Measurements from ENCODE around the gene NACC2.

DNA sequence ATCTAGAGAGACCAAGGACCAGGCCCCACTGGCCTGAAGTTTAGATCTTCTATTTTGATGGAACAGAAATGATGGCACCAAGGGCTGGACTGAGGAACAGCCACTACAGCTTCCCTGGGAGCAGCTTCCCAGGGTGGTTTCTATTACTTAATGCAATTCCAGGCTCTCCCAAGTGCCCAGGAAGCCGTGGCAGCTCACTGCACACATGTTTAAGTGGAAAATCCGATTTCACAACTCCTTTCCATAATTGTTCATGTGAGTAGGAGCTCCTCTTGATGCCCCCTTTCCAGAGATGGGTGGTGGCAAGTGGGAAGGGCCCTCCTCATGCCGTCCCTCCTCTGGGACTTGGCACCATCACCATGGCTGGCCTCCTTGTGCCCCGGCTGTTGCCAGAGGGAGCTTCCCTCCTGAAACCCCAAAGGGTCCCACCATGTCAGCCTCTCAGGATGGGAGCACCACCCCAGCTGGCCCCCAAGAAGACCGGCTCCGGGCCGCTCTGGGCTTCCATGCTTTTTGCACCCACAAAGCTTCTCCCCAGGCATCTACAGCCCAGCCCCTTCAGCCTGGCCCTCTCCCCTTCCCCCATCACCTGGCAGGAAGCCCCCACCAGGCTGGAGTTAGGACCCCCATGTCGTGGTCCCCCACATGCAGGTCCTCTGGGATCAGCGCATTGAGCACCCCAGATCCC, 124.8 kb downstream of the NACC2 start:
- TF ChIP-seq RARB (CRISPR knock-in tag; IDR thresholded peaks at IDR 0.05) = no peak
- no peak for TF ChIP-seq ZFP3 (CRISPR knock-in tag; IDR thresholded peaks at IDR 0.05)
- no peak for TF ChIP-seq GLIS3 (CRISPR knock-in tag; IDR thresholded peaks at IDR 0.05)
- TF ChIP-seq, protein P1, sequence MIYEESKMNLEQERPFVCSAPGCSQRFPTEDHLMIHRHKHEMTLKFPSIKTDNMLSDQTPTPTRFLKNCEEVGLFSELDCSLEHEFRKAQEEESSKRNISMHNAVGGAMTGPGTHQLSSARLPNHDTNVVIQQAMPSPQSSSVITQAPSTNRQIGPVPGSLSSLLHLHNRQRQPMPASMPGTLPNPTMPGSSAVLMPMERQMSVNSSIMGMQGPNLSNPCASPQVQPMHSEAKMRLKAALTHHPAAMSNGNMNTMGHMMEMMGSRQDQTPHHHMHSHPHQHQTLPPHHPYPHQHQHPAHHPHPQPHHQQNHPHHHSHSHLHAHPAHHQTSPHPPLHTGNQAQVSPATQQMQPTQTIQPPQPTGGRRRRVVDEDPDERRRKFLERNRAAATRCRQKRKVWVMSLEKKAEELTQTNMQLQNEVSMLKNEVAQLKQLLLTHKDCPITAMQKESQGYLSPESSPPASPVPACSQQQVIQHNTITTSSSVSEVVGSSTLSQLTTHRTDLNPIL (CRISPR knock-in tag; IDR thresholded peaks at IDR 0.05; ENCODE audit: low read depth) = no peak
- TF ChIP-seq, protein P2, sequence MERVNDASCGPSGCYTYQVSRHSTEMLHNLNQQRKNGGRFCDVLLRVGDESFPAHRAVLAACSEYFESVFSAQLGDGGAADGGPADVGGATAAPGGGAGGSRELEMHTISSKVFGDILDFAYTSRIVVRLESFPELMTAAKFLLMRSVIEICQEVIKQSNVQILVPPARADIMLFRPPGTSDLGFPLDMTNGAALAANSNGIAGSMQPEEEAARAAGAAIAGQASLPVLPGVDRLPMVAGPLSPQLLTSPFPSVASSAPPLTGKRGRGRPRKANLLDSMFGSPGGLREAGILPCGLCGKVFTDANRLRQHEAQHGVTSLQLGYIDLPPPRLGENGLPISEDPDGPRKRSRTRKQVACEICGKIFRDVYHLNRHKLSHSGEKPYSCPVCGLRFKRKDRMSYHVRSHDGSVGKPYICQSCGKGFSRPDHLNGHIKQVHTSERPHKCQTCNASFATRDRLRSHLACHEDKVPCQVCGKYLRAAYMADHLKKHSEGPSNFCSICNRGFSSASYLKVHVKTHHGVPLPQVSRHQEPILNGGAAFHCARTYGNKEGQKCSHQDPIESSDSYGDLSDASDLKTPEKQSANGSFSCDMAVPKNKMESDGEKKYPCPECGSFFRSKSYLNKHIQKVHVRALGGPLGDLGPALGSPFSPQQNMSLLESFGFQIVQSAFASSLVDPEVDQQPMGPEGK (CRISPR knock-in tag; IDR thresholded peaks at IDR 0.05; ENCODE audit: borderline replicate concordance) = no peak
- TF ChIP-seq ZFP30 (CRISPR knock-in tag; IDR thresholded peaks at IDR 0.05) = no peak
- TF ChIP-seq ARNTL (CRISPR knock-in tag; IDR thresholded peaks at IDR 0.05; ENCODE audit: borderline replicate concordance, low read depth) = no peak
